HG03439 (cell line): ENCODE measurements around the gene STK38L.
A peak's percentile ranks its signal among the peaks of the same experiment; 100 is the strongest.

Source experiments
- ATAC-seq: cut with Tn5 transposase; IDR thresholded peaks from one replicate; pipeline ENCODE4 v1.9.1; 2021; ENCODE audit warnings: mild to moderate bottlenecking, moderate library complexity; ENCODE audit not compliant: unreplicated experiment

The STK38L gene

DNA sequence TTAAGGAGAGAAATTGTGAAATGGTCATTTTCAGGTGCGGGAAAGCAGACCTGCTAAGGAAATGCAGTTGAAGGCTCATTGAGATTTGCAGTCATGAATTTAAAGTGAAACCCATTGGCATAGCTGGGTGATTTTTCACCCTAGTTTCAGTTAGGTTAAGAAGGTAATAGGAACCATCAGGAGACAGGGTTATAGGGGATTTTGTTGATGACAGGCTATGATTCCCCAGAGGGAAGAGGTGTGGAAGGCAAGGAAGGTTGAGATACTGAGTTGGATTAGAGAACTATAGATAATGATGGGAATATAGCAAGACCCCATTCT is 65.9 kb downstream of the STK38L start:
- ATAC-seq, result no peak

DNA sequence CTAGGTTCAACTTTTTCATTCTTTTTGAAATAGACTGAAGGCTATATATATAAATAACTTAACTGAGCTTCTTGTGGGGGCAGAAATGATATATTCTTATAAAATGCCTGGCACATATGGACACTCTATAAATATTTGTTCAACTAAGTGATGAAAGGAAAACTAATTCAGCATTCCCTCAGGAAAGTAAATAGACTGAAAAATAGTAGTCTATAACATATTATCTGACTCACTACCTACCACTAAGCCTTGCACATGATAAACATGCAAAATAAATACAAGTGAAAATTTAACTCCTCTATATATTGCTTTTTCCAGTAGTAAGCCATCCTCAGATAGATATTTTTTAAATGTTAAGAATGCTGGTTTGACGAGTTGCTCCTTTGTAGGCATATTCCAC is 72.9 kb downstream of the STK38L start:
- ATAC-seq, result no peak

DNA sequence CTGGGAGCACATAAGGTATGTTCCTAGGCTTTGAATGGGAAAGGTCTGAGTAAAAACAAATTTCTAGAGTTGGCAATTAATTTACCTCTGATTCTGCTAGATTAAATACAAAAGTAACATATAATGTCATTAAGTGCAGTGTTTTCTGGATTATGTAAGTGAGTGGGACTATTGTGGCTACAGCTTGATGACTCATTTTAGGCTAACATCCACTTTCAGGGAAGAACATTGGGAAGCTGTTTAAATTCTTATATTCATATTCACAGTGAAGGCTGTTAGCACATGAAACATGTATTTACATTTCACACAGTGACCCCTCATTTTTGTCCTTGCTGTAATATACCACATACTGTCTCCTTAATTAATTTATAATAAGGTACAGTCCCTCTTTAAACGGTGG is 75.3 kb downstream of the STK38L start:
- no peak for ATAC-seq

DNA sequence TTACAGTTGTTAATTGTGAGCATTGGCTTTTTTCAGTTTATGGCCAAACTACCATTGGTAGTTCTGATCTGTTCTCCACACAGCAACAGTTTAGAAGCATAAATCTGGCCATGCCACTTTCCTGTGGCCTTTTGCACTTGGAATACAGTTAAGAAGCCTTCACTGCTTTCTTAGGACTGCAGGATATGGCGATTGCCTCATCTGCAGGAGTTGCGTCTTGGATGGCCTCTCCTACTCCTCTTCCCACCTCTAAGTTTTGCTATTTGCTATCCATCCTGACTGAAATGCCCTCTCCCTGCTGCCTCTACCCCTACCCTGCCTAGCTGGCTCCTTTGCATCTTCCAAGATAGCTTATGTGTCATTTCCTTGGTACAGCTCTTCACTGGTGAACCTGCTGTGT is 75.8 kb downstream of the STK38L start:
- ATAC-seq, result no peak

DNA sequence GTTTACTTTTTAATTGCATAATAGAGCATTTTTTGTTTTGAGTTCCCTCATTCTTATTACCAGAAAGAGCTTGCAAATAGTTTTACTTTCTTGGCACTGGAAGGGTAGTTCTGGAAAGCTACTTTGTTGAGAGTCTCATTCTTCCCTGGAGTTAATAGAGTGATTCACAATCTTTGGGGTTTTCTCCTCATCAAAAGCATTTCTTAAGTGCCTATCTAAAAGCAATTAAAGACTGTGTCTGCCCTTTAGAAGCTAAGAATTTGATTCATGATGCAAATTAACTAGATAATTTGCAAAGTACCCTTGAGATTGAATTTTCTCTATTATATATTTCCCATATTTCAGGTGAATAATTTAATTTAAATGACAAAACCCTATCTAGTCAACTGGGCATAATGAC is 80.4 kb downstream of the STK38L start:
- ATAC-seq, result no peak

DNA sequence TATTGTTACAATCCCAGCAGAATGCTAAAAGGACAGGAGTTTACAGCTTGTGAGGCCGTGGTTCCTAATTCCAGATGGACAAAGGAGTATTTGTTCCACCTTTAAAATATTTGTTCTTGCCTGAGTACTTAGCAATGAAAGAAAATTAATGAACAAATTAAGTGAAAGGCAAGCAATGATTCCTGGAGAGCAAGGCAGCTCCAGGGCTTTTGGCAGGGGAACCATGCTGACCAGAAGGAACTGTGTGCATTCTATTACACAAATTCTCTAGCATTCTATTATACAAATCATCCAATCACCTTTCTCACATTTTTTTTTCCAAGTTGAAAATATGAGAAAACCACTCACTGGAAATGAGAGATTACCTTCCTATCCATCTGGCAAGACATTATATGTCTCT is 86.8 kb downstream of the STK38L start:
- no peak for ATAC-seq

DNA sequence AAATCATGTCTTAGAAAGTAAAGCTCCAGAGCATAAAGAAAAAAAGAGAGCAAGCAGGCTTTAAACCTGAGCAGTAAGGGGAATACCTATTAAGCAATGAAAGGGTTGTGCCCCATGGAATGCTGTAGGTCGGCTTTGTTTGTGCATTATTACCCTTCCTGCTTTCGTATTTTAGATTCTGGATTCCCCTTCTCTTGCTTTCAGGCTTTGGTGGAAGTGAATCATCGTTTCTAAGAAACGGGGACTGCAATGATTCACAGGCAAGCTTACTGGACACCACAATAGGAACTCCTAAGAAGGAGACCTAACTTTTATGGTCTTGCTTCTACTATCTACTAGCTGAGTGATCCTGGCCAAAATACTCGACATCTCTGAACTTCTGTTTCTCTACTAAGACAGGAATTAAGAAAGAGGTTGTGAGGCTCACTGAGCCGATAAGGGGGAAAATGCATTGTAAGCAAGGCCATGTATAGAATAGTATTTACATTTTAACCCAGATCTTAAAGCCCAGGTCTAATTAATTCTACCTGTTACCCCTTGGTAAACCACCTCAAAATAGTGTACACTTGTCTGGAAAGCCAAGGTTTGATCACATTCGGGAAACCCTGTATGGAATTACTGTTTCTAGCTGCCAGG is 87.3 kb downstream of the STK38L start:
- ATAC-seq, result peak; percentile 24

DNA sequence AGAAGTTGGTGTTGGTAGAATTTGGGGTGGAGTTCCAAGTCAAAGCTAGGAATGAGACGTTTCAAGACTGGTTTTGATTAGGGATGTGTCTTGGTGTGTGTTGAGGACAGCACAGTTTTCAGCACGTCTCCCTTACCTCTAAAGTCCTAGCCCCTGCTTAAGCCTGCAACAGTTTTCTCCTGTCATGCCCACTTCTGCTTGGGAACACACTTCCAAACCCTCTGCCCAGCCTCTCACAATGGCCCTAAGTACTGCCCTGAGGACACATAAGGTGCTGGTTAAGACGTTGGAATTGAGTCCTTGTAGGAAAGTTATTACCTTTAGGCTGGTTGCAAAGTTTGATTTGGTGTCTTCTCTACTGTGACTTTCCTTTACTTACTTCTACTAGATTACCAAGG is 87.8 kb downstream of the STK38L start:
- ATAC-seq, result no peak

DNA sequence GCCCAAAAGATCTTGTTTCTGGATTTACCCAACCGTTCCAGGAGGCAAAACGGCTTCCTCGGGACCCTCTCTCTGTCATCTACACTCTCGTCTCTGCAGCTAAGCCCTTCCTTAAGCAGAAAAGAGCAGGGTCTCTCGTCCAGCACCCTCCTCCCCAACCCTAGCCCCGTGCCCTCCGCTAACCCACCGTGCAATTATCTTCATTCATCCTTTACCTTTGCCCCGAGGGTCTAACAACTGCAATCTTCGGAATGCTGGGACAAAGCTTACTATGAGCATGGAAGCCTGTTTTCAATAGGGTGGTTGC is 88.3 kb downstream of the STK38L start:
- ATAC-seq, result no peak

DNA sequence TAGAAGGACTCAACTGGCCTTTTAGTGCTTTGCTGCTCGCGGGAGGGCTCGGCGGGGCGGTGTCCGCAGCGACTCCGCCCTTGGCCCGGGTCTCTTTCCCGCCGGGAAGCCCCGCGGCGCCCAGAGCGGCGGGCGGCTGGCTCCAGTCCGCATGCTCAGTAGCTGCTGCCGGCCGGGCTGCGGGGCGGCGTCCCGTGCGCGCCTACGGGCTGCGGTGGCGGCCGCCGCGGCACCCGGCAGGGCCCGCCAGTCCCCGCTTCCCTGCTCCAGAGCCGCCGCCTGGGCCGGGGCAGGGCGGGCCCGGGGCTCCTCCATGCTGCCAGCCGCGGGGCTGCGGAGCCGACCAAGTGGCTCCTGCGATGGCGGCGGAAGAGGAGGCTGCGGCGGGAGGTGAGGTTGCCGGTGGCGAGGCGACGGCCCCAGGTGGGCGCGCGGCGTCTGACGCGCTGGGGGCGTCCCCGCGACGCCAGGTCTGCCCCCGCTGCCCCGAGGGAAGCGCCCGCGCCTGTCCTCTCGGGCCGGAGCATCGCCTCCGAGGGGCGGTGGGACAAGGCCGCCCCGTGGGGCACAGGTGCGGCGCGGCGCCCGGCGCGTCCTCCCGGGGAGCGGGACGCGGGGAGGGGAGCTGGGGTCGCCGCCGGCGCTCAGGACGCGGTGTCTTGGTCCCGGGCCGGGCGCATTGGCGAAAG is 88.8 kb downstream of the STK38L start, which contains the start of gene BMAL2:
Gene BMAL2 (plus strand): TSS at position 123 of the 689 bp plus-strand sequence. CDS start 237 bp downstream, at position 360.
- ATAC-seq, result peak; percentile 33

DNA sequence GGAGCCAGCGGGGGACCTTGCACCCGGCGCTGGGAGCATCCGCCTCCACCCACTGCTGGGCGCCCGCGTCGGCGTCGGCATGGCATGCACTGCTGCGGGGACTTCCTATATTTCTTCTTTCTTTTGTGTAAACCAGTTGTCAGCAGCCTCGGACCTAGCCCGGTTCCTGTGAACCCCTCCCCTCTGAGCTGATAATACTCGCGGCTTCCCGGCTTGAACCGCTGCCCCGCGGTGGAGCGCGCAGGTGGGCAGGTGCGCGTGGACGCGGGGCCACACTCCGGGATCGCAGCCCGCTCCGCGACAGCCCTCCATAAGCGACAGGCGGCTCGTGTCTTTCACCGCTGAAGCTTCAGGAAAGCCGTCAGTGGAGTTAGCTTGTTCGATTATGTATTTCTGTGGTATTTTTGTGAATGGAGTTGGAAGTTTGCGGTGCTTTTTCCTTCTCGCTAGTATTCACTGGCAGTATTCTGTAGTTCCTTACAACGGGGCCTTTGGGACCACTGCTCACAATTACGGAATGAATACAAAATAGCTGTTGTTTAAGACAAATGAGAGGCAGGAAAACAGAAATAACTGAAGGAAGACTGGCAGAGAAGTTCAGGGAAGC is 89.4 kb downstream of the STK38L start:
- ATAC-seq, result peak; percentile 23

DNA sequence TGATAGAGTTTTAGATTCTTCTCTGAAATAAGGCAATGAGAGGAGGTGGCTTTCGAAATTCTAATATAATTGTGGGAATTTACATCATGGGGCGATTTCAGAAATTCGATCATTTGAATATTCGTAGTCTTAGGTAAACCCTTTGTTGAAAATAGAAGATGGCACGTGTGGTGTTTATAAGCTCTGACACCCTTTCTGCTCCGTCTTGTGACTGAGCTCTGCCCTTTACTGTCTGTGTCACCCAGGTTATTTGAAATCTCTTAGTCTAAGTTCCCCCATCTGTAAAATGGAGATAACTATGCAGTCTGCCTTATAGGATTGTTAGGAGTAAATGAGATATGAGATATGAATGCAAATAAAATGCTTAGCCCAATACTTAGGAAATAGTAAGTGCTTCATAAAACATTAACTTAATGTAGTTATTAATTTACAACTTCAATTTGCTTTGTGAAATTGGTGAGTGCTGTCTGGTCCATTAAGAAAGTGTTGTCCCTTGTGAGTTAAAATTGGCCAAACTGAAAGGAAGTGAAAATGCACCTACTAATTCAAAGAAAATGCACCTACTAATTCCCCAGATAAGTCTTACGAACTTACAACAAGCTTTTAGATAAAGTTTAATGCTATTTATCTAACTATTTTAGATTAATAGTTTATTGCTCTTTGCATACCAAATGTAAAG is 90.1 kb downstream of the STK38L start:
- ATAC-seq, result peak; percentile 23

DNA sequence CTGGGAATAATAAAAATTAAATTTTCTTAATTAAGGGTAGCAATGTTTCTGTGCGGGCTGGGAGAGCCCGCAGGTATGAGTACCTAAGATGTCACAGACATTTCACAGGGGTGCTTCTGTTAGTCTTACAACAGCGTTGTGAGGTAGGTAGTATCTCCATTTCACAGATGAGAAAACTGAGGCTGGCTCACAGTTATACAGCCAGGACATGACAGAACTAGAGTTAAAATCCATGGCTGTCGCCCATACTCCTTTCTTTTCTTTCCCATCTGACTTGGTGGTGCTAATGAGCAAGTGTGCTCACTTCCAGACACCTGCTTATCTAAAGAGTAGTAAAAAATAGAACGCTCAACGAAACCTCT is 90.6 kb downstream of the STK38L start:
- no peak for ATAC-seq

DNA sequence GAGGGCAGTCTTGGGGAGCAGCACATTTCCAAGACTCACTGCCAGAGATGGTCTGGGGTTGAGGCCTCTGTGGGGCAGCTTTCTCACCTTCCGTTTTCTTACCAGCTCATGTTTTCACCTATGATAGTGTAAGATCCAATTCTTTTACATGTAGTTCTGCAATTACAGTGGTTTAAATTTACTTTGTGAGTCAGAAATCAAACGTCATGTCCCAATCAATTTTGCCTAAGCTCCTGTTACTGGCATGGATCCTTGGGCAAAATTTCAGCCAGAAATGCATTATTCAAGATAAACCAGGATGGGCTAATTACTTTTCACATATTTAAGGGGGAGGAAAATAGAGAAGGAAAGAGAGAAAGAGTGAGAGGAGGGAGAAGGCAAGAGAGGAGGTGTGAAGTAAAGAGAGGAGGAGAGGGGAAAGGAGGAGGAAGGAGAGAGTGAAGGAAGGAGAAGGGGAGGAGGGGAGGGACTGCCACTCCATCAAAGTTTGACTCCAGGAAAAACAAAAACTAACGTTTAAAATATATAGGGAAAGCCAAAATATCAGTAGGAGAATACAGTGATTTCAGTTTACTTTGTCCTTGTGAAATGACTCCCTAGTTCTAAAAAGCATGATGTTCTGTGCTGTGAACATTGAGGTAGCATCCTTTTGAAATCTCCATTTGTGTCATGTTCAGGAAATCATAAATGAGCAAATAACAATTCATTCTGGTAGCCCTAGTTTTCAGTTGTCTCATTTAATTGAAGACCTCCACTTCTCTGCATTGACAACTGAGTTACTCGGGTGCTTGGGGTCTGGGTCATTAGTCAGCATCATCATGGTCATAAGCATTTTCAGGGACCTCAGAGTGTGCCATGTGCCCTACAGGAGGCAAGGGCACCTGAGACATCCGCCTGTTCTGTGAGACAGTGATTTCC is 91.5 kb downstream of the STK38L start:
- no peak for ATAC-seq

DNA sequence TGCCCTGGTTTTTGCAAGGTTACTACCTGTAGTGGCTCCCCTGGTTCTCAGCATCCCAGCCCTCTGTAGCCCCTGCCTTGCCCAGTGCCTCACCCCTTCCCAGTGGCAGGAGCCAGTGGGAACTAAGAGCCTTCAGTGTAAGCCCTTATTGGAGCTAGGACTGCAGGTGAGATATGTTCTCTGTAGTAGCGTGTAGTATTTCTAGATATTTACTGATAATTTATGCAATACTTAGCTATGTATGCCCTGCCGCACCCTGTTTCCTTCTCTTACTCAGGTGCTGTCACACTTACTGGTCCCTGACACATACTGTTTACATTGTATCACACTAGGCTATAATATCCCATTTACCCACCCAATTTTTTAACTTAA is 92.2 kb downstream of the STK38L start:
- ATAC-seq, result no peak

DNA sequence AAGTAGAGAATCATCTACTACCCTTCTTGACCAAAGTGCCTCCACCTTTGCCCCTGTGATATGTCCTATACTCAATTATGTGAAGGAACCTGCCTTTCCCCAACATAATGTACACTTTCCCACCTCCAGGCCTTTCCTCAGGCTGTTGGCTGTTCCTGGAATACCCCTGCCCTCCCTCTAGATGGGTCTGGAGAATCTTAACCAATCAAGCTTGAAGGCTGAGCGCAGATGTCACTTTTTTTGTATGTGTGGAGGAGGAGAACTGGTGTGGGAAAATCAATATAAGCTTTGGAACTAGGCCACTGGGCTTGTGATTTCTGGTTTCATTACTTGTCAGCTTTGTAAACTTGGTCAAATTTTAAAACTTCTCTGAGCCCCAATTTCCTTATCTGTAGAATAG is 93.3 kb downstream of the STK38L start:
- ATAC-seq, result no peak

DNA sequence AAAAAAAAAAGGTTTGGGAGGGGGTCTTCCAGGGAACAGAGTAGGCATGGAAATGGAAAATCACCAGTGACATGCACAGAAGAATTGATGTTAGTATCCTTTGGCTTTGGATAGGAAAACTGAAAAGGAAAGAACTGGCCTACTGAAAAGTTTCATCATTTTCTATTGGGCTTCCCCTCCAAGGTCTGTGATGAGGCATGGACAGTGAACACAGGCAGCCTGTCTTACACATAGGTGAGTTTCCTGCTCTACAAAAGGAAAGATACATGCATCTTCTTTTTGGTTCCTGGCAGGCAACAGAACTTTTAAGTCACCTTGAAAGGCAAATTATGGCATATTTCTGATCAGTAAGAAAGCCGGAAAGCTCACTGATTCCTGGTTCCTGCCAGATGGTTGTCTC is 94.4 kb downstream of the STK38L start:
- no peak for ATAC-seq

DNA sequence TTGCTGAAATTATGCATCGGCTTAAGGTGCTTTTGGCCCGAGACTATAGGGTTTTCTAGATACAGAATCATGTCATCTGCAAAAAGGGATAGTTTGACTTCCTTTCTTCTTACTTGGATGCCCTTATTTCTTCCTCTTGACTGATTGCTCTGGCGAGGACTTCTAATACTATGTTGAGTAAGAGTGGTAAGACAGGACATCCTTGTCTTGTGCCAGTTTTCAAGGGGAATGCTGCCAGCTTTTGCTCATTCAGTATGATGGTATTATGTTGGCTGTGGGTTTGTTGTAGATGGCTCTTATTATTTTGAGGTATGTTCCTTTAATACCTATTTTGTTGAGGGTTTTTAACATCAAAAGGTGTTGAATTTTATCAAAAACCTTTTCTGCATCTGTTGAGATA is 96.9 kb downstream of the STK38L start:
- ATAC-seq, result no peak

DNA sequence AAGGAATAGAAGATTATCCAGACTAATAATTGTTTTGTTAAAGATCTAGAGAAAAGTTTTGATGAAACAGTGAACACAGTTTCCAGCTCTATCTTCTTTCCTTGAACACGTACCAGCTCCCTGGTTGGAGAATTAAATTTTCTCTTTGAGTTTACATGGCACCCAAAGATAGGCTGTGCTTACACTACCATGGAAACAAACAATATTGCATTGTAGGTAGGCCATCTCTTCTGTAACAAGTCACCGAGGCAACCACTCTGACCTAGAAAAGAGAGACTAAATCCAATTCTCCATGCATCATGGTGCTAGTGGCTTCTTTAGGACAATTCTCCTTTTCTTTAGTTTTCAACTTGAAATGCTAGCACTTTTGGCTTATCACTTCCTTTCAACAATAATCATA is 98.5 kb downstream of the STK38L start:
- no peak for ATAC-seq

DNA sequence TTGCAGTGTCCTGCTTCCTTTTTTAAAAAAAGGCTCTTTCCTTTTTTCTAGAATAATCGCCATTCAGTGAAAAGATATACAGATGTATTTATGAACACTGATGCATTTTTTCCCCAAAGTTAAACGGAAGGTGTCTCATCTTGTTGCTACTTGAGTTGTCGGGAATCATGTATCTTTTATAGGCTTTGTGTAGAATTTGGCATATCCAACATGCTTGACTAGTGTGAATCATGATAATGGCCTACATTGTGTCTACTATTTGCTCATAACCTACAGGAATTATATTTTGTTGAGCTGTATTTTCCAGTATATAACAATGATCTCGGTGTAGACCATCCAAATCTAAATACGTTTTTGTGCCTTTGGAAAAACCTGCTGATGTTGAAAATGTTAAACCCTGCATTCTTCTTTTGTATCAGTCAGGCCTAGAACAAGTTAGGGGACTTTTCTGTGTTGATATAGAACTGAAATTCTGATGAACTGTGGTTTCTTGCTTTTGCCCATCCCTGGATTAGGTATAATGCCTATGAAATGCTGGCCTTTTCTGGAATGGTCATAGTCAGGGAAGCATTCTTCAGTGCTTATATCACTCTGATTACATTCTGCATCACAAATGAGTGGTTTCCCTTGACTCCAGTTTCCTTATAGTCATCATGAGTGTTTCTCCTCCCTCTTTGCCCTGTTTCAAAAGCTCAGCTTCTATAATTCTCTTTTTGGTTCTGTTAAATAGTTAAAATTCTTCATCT is 99.3 kb downstream of the STK38L start:
- ATAC-seq, result no peak

DNA sequence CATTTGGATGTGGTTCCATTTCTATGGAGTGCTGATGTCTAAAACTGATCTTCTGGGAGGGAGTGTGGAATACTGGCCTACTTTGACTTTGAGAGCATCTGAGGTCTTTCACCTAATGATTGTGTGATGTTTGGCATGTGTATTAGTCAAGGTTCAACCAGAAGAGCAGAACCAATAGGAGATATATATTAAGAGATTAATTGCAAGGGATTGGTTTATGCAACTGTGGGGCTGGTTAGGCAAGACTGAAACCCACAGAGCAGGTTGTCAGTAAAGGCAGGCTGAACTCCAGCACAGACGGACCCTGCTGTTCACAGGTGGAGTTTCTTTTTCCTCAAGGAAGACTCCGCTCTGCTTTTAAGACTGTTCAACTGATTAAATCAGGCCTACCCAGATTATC is 100.2 kb downstream of the STK38L start:
- ATAC-seq, result no peak
